Measurements from ENCODE around the gene SAMM50.

DNA sequence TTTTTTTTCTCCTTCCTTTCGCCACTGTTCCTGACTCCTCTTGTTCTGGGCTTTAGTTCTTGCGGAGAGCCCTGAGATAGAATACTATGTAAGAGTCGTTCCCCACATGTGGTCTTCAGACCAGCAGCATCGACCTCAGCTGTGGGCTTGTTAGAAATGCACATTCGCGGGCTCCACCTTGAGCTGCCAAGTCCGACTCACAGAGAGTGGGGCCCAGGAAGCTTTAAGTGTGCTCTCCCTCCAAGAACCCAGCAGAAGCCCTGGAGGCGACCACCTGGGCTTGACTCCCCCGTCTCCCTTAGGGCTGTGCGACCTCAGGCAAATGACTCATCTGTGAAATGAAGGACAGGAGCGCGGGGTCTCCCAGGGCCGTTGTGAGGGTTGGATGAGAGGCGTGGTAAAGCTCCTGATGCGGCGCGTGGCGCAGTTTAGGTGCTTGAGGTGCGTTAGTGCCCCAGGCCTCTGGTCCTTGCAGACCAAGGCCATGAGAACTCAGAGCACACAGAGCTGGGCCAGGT is 18.8 kb downstream of the SAMM50 start:
- TF ChIP-seq, protein P1, sequence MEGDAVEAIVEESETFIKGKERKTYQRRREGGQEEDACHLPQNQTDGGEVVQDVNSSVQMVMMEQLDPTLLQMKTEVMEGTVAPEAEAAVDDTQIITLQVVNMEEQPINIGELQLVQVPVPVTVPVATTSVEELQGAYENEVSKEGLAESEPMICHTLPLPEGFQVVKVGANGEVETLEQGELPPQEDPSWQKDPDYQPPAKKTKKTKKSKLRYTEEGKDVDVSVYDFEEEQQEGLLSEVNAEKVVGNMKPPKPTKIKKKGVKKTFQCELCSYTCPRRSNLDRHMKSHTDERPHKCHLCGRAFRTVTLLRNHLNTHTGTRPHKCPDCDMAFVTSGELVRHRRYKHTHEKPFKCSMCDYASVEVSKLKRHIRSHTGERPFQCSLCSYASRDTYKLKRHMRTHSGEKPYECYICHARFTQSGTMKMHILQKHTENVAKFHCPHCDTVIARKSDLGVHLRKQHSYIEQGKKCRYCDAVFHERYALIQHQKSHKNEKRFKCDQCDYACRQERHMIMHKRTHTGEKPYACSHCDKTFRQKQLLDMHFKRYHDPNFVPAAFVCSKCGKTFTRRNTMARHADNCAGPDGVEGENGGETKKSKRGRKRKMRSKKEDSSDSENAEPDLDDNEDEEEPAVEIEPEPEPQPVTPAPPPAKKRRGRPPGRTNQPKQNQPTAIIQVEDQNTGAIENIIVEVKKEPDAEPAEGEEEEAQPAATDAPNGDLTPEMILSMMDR (IDR thresholded peaks at IDR 0.05): no peak
- TF ChIP-seq POLR2A (IDR thresholded peaks at IDR 0.05) (no peak), EP300 (IDR thresholded peaks at IDR 0.05) (no peak), POLR2AphosphoS5 (IDR thresholded peaks at IDR 0.05) (no peak)
